SK-N-SH treated with all-trans-retinoic acid at 6 μM for 48 hours (cell line): ENCODE results near the gene C18orf63.

Source experiments
- ARNTL ChIP-seq: fragments of 450-650 bp; formaldehyde crosslinking; IDR thresholded peaks from 2 replicates; pipeline ENCODE4 v1.5.0; 2020; ENCODE audit warnings: low read depth, mild to moderate bottlenecking, moderate library complexity, borderline replicate concordance
- BACH2 ChIP-seq: fragments of 250-450 bp; sonication (Bioruptor Pico); IDR thresholded peaks from 2 replicates; pipeline ENCODE4 v1.9.0; 2021; ENCODE audit warnings: mild to moderate bottlenecking, borderline replicate concordance
- CREB5 ChIP-seq: fragments of 250-450 bp; sonication (Bioruptor Pico); IDR thresholded peaks from 2 replicates; pipeline ENCODE4 v1.5.1; 2020; ENCODE audit warnings: low read depth, mild to moderate bottlenecking, moderate library complexity
- OSR1 ChIP-seq: fragments of 250-450 bp; sonication (Bioruptor Pico); IDR thresholded peaks from 2 replicates; pipeline ENCODE4 v1.8.0; 2022; ENCODE audit warnings: moderate library complexity, mild to moderate bottlenecking, inconsistent platforms
- PATZ1 ChIP-seq: fragments of 250-450 bp; sonication (Bioruptor Pico); IDR thresholded peaks from 2 replicates; pipeline ENCODE4 v1.8.0; 2020; ENCODE audit warnings: mild to moderate bottlenecking, moderate library complexity, borderline replicate concordance
- PPARA ChIP-seq: fragments of 250-450 bp; sonication (Bioruptor Pico); IDR thresholded peaks from 2 replicates; pipeline ENCODE4 v1.5.0; 2020; ENCODE audit warnings: mild to moderate bottlenecking, borderline replicate concordance
- RARB ChIP-seq: fragments of 250-450 bp; sonication (Bioruptor Pico); IDR thresholded peaks from 2 replicates; pipeline ENCODE4 v1.8.0; 2021; ENCODE audit warnings: mild to moderate bottlenecking, moderate library complexity
- SNAI2 ChIP-seq: fragments of 250-450 bp; sonication (Bioruptor Pico); IDR thresholded peaks from 2 replicates; pipeline ENCODE4 v1.5.0; 2020; ENCODE audit warnings: mild to moderate bottlenecking, moderate library complexity
- TOX ChIP-seq: fragments of 250-450 bp; sonication (Bioruptor Pico); IDR thresholded peaks from 2 replicates; pipeline ENCODE4 v1.8.0; 2021; ENCODE audit warnings: mild to moderate bottlenecking, moderate library complexity, borderline replicate concordance
- ZC3H10 ChIP-seq: fragments of 250-450 bp; sonication (Bioruptor Pico); IDR thresholded peaks from 2 replicates; pipeline ENCODE4 v1.5.1; 2021; ENCODE audit warnings: mild to moderate bottlenecking, moderate library complexity
- ZFP30 ChIP-seq: fragments of 450-650 bp; formaldehyde crosslinking; IDR thresholded peaks from 2 replicates; pipeline ENCODE4 v1.5.0; 2022; ENCODE audit warnings: mild to moderate bottlenecking, moderate library complexity
- ZNF565 ChIP-seq: fragments of 450-650 bp; formaldehyde crosslinking; conservative IDR thresholded peaks from 2 replicates; pipeline ENCODE4 v1.5.0; 2020; ENCODE audit warnings: low read depth, mild to moderate bottlenecking, moderate library complexity
- ZNF8 ChIP-seq: fragments of 450-650 bp; formaldehyde crosslinking; IDR thresholded peaks from 2 replicates; pipeline ENCODE4 v1.5.0; 2020; ENCODE audit warnings: mild to moderate bottlenecking, moderate library complexity
- TF ChIP-seq, protein P1 (sequence below): fragments of 250-450 bp; sonication (Bioruptor Pico); IDR thresholded peaks from 2 replicates; pipeline ENCODE4 v1.5.1; 2021; ENCODE audit warnings: mild to moderate bottlenecking, moderate library complexity

- TF ChIP-seq ARNTL: no peak
- TF ChIP-seq PATZ1: no peak
- TF ChIP-seq PPARA: no peak
- TF ChIP-seq SNAI2: no peak
- no peak for TF ChIP-seq ZNF565 (CRISPR knock-in tag)
- no peak for TF ChIP-seq OSR1 (CRISPR knock-in tag)
- no peak for TF ChIP-seq RARB (CRISPR knock-in tag)
- TF ChIP-seq BACH2 (CRISPR knock-in tag): no peak
- TF ChIP-seq, protein P1, sequence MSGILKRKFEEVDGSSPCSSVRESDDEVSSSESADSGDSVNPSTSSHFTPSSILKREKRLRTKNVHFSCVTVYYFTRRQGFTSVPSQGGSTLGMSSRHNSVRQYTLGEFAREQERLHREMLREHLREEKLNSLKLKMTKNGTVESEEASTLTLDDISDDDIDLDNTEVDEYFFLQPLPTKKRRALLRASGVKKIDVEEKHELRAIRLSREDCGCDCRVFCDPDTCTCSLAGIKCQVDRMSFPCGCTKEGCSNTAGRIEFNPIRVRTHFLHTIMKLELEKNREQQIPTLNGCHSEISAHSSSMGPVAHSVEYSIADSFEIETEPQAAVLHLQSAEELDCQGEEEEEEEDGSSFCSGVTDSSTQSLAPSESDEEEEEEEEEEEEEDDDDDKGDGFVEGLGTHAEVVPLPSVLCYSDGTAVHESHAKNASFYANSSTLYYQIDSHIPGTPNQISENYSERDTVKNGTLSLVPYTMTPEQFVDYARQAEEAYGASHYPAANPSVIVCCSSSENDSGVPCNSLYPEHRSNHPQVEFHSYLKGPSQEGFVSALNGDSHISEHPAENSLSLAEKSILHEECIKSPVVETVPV: no peak
- no peak for TF ChIP-seq ZFP30 (CRISPR knock-in tag)
- TF ChIP-seq ZC3H10 (CRISPR knock-in tag): no peak
- no peak for TF ChIP-seq ZNF8 (CRISPR knock-in tag)
- TF ChIP-seq TOX (CRISPR knock-in tag): no peak
- TF ChIP-seq CREB5 (CRISPR knock-in tag): no peak
Observed at GRCh38 chr18:74326231-74326630, 10.6 kb downstream of the C18orf63 start.
